ENCODE data around the gene METTL26.
A peak's percentile ranks its signal among the peaks of the same experiment; 100 is the strongest.

METTL26 gene

DNA sequence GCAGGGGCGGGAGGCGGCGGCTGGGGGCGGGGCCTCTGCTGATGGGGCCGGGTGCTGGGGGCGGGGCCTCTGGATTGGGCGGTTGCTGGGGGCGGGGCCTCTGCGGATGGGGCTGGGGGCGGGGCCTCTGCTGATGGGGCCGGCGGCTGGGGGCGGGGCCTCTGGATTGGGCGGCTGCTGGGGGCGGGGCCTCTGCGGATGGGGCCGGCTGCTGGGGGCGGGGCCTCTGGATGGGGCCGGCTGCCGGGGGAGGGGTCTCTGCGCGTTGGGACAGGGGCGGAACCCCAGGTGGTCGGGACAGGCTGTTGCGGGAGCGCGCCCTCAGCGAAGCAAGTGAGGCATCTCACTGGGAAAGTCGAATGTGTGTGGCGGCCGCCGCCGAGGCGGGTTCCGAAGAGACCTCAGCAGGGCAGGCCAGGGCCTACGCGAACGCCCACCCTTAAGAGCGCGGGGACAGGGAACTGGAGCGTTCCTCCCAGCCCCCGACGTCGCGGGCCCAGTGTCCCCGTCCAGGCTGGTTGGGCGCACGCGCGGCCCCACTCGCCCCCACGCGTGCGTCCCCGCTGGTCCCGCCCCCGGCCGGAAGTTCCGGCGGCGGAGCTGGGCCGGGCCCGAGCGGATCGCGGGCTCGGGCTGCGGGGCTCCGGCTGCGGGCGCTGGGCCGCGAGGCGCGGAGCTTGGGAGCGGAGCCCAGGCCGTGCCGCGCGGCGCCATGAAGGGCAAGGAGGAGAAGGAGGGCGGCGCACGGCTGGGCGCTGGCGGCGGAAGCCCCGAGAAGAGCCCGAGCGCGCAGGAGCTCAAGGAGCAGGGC lies 43.9 kb upstream of the METTL26 start, which contains the start of gene STUB1:
Gene STUB1, plus strand, starts transcription at position 597 of the 811 bp plus-strand sequence. Its CDS starts 116 bp downstream, at position 713.
- H3K27ac ChIP-seq (ENCODE audit: low read length) = no peak within 1 kb of the TSS
- no peaks in the 10 kb centered on the region for H3K9me3 ChIP-seq (ENCODE audit: control insufficient read depth in 1 of 2, low read length in 2 of 2)
- no peaks in the 10 kb centered on the region for H3K27me3 ChIP-seq (ENCODE audit: low read depth, low read length)
- peaks cover 7 to 47% of the 10 kb centered on the region in 2 donors for H3K4me1 ChIP-seq (ENCODE audit: control insufficient read depth in 1 of 2, insufficient read depth in 2 of 2, low read length in 2 of 2)
- H3K36me3 ChIP-seq (ENCODE audit: control insufficient read depth in 1 of 2, insufficient read depth in 2 of 2, low read length in 2 of 2) = peaks cover 5 to 17% of the 10 kb centered on the region in 2 donors
- H3K4me3 ChIP-seq (ENCODE audit: low read depth in 1 of 2, low read length in 2 of 2) = peak within 1 kb of the TSS; percentile 68 to 85

DNA sequence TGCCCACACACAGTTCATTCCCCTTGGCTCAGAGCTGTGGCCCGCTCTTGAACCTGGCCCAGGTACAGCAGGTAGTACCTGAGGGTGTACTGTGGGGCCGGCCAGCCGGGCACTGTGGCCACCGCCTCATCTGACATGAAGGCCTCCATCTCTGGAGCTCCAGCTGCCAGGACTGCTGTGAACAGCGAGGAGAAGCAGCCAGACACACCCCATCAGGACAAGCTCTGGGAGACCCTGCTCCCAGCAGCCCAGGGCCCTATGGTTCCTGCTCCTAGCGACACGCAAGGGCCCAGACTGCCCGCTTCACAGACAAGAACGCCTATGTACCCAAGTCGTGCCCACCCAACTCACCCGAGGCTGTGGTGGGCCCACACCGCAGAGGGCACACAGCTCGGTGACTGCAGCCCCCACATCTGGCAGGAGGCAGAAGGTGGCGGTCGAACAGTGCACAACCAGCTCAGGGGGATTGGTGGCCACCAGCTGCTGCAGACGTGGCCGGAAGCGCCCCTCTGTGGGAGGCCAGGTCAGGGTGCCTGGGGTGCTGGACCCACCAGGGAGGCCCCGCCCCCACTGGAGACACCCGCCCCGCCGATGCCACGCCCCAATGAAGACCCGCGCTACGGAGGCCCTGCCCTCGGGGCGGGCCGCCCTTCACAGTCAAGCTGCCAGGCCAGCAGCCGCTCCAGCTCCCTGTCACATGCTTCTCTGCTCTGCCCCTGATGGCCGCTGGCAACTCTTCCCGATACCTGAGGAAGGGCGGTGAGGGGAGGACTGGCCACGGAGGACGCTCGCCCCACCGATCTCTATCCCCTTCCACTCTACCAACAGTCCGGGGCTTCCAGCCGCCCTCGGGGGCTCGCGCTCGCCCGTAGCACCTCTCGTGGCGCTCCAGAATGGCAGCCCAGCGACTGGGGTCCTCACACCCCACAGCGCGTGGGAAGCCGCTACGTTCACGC lies 43.0 kb upstream of the METTL26 start:
- peak overlapping the region; percentile 42 to 85 for H3K4me3 ChIP-seq (ENCODE audit: low read depth in 1 of 2, low read length in 2 of 2)
- H3K27me3 ChIP-seq (ENCODE audit: low read depth, low read length) = no peaks in the 10 kb centered on the region
- no peak overlapping the region for H3K27ac ChIP-seq (ENCODE audit: low read length)
- peaks cover 5 to 17% of the 10 kb centered on the region in 2 donors for H3K36me3 ChIP-seq (ENCODE audit: control insufficient read depth in 1 of 2, insufficient read depth in 2 of 2, low read length in 2 of 2)
- H3K9me3 ChIP-seq (ENCODE audit: control insufficient read depth in 1 of 2, low read length in 2 of 2) = no peaks in the 10 kb centered on the region
- peaks cover 7 to 50% of the 10 kb centered on the region in 2 donors for H3K4me1 ChIP-seq (ENCODE audit: control insufficient read depth in 1 of 2, insufficient read depth in 2 of 2, low read length in 2 of 2)

DNA sequence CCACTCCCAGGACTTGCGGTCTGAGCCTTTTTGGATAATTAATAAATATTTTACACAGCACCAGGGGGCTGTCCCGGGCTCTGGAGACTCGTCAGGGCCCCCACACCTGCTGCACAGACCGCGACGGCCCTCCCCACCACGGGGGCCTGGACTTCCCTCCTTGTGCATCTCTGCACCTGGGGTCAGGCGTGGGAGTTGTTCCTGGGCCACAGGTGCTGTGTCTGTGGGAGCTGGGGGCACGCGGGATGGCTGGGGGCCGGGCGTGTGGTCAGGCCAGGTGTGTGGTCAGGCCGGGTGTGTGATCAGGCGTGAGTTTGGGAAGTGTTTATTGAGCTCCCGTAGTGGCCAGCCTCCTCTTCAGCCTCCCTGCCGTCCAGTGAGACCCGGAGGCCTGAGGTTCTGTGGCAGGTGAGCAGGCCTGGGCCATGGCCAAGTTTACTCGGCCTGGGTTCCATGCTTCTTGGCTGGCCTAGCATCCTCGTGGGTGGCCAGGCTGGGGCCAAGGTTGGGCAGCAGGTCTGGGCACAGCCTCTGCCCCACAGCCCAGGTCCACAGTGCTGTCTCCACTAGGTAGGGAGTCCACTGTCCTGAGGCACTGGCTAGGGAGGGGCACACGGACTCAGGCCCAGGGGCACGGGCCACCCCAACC lies 42.2 kb upstream of the METTL26 start:
- Histone ChIP-seq H3K9me3 (ENCODE audit: control insufficient read depth in 1 of 2, low read length in 2 of 2) (no peaks in the 10 kb centered on the region), H3K27ac (ENCODE audit: low read length) (no peak overlapping the region), H3K4me1 (ENCODE audit: control insufficient read depth in 1 of 2, insufficient read depth in 2 of 2, low read length in 2 of 2) (peaks cover 7 to 44% of the 10 kb centered on the region in 2 donors), H3K27me3 (ENCODE audit: low read depth, low read length) (no peaks in the 10 kb centered on the region), H3K36me3 (ENCODE audit: control insufficient read depth in 1 of 2, insufficient read depth in 2 of 2, low read length in 2 of 2) (peaks cover 5 to 24% of the 10 kb centered on the region in 2 donors), H3K4me3 (ENCODE audit: low read depth in 1 of 2, low read length in 2 of 2) (no peak overlapping the region)

DNA sequence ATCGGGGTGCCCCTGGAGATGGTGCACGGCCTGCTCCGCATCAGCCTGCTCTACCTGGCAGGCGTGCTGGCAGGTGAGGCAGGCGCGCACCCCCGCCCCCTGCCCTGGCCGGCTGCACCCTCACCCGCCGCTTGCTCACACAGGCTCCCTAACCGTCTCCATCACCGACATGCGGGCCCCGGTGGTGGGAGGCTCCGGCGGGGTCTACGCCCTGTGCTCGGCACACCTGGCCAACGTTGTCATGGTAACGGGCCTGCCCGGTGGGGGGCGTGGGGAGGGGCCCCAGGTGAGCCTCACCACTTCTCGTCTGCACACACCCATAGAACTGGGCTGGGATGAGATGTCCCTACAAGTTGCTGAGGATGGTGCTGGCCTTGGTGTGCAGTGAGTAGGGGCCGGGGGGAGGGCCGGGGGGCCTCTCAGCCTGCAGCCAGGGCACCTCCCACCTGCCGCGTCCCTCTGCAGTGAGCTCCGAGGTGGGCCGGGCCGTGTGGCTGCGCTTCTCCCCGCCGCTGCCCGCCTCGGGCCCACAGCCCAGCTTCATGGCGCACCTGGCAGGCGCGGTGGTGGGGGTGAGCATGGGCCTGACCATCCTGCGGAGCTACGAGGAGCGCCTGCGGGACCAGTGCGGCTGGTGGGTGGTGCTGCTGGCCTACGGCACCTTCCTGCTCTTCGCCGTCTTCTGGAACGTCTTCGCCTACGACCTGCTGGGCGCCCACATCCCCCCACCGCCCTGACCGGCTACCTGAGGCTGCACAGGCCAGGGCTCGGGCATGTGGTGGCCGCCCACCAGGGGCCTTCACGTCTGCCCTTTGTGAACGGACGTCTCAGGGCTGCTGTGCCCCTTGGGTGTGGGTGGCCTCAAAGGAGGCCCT lies 41.4 kb upstream of the METTL26 start:
- no peak overlapping the region for H3K27ac ChIP-seq (ENCODE audit: low read length)

DNA sequence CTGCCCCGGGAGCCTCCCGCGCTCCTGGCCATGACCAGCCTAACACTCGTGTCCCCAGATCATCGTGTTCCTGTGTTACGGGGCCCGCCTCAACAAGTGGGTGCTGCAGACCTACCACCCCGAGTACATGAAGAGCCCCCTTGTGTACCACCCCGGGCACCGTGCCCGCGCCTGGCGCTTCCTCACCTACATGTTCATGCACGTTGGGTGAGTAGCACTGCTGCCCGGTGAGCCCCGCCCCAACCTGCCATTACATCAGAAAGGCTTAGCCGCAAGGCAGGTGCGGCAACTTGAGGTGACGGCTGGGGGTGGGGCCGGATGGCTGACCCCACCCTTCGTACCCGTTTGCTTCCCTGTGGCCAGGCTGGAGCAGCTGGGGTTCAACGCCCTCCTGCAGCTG lies 40.8 kb upstream of the METTL26 start:
- no peak overlapping the region for H3K4me3 ChIP-seq (ENCODE audit: low read depth in 1 of 2, low read length in 2 of 2)
- no peaks in the 10 kb centered on the region for H3K9me3 ChIP-seq (ENCODE audit: control insufficient read depth in 1 of 2, low read length in 2 of 2)
- H3K4me1 ChIP-seq (ENCODE audit: control insufficient read depth in 1 of 2, insufficient read depth in 2 of 2, low read length in 2 of 2) = peaks cover 7 to 30% of the 10 kb centered on the region in 2 donors
- H3K27ac ChIP-seq (ENCODE audit: low read length) = no peak overlapping the region
- H3K27me3 ChIP-seq (ENCODE audit: low read depth, low read length) = no peaks in the 10 kb centered on the region
- H3K36me3 ChIP-seq (ENCODE audit: control insufficient read depth in 1 of 2, insufficient read depth in 2 of 2, low read length in 2 of 2) = peaks cover 4 to 27% of the 10 kb centered on the region in 2 donors

More for the DNA sequence above, 41.4 kb upstream of the METTL26 start:
- H3K9me3 ChIP-seq (ENCODE audit: control insufficient read depth in 1 of 2, low read length in 2 of 2) = no peaks in the 10 kb centered on the region
- peaks cover 7 to 37% of the 10 kb centered on the region in 2 donors for H3K4me1 ChIP-seq (ENCODE audit: control insufficient read depth in 1 of 2, insufficient read depth in 2 of 2, low read length in 2 of 2)
- H3K27me3 ChIP-seq (ENCODE audit: low read depth, low read length) = no peaks in the 10 kb centered on the region
- H3K36me3 ChIP-seq (ENCODE audit: control insufficient read depth in 1 of 2, insufficient read depth in 2 of 2, low read length in 2 of 2) = peaks cover 5 to 27% of the 10 kb centered on the region in 2 donors
- no peak overlapping the region for H3K4me3 ChIP-seq (ENCODE audit: low read depth in 1 of 2, low read length in 2 of 2)

GRCh38 chr16:676565-676902 lies 40.4 kb upstream of the METTL26 start:
- H3K9me3 ChIP-seq (ENCODE audit: control insufficient read depth in 1 of 2, low read length in 2 of 2) = no peaks in the 10 kb centered on the region
- H3K4me3 ChIP-seq (ENCODE audit: low read depth in 1 of 2, low read length in 2 of 2) = no peak overlapping the region
- H3K4me1 ChIP-seq (ENCODE audit: control insufficient read depth in 1 of 2, insufficient read depth in 2 of 2, low read length in 2 of 2) = peaks cover 5 to 26% of the 10 kb centered on the region in 2 donors
- no peaks in the 10 kb centered on the region for H3K27me3 ChIP-seq (ENCODE audit: low read depth, low read length)
- no peak overlapping the region for H3K27ac ChIP-seq (ENCODE audit: low read length)
- H3K36me3 ChIP-seq (ENCODE audit: control insufficient read depth in 1 of 2, insufficient read depth in 2 of 2, low read length in 2 of 2) = peaks cover 4 to 27% of the 10 kb centered on the region in 2 donors

DNA sequence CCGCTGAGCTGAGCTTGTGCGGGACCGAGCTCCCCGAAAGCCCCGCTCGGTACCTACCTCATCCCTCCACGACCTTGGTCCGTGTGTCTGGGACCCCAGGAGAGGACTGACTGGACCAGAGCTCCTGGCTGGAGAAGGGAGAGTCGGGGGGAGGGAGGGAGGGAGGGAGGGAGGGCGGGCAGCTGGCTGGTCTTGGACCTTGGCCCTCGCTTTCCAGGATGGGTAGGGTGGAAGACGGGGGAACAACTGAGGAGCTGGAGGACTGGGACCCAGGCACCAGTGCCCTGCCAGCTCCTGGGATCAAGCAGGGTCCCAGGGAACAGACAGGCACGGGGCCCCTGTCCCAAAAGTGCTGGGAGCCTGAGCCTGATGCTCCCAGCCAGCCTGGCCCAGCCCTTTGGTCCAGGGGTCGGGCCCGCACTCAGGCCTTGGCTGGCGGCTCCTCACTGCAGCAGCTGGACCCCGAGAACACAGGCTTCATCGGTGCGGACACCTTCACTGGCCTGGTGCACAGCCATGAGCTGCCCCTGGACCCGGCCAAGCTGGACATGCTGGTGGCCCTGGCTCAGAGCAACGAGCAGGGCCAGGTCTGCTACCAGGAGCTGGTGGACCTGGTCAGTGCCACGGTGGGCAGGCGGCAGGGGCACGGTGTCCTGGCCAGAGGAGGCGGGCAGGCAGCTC lies 39.9 kb upstream of the METTL26 start:
- peaks cover 4 to 30% of the 10 kb centered on the region in 2 donors for H3K36me3 ChIP-seq (ENCODE audit: control insufficient read depth in 1 of 2, insufficient read depth in 2 of 2, low read length in 2 of 2)
- no peaks in the 10 kb centered on the region for H3K9me3 ChIP-seq (ENCODE audit: control insufficient read depth in 1 of 2, low read length in 2 of 2)
- H3K27me3 ChIP-seq (ENCODE audit: low read depth, low read length) = no peaks in the 10 kb centered on the region
- H3K27ac ChIP-seq (ENCODE audit: low read length) = no peak overlapping the region
- peaks cover 0 to 21% of the 10 kb centered on the region in 2 donors for H3K4me1 ChIP-seq (ENCODE audit: control insufficient read depth in 1 of 2, insufficient read depth in 2 of 2, low read length in 2 of 2)
- no peak overlapping the region for H3K4me3 ChIP-seq (ENCODE audit: low read depth in 1 of 2, low read length in 2 of 2)

GRCh38 chr16:674968-675883 lies 39.1 kb upstream of the METTL26 start, which contains the start of gene RHBDL1:
RHBDL1 (plus strand) TSS chr16:675671; CDS start chr16:675791, 120 bp downstream.
- H3K36me3 ChIP-seq (ENCODE audit: control insufficient read depth in 1 of 2, insufficient read depth in 2 of 2, low read length in 2 of 2) = peaks cover 4 to 38% of the 10 kb centered on the region in 2 donors
- H3K27me3 ChIP-seq (ENCODE audit: low read depth, low read length) = no peaks in the 10 kb centered on the region
- peaks cover 0 to 17% of the 10 kb centered on the region in 2 donors for H3K4me1 ChIP-seq (ENCODE audit: control insufficient read depth in 1 of 2, insufficient read depth in 2 of 2, low read length in 2 of 2)
- H3K27ac ChIP-seq (ENCODE audit: low read length) = no peak within 1 kb of the TSS
- H3K4me3 ChIP-seq (ENCODE audit: low read depth in 1 of 2, low read length in 2 of 2) = peak within 1 kb of the TSS in 1 of 2 donors; percentile 52
- H3K9me3 ChIP-seq (ENCODE audit: control insufficient read depth in 1 of 2, low read length in 2 of 2) = no peaks in the 10 kb centered on the region

DNA sequence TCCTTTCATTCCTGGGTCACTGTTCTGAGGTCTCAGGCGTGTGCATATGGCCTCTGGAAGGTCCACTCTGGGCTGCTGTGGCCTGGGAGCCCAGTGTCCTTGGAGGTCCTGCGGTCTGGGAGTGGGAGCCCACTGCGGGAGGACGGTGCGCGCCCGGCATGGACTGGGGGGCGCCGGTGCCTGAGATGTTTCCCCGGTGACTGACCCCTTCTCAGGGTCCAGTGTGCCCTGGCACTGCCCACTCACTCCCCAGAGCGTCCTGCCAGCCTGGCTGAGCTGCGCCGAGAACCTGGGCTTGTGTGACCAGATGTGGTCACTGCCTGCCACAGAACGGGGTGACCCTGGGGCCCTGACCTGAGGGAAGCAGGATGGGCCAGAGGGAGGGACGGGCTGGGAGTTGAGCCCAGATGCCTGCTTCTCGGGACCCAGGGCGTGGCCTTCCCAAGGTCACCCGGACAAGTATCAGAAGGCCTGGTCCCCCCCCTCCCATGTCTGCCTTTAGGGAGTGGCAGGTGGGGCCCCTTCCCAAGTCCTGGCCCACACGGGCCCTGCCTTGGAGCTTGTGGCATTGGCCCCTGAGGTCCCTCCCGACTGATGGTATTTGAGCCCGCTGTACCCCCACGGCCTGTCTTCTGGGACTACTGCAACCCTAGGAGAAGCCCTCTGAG lies 38.2 kb upstream of the METTL26 start:
- Histone ChIP-seq H3K36me3 (ENCODE audit: control insufficient read depth in 1 of 2, insufficient read depth in 2 of 2, low read length in 2 of 2) (peaks cover 4 to 47% of the 10 kb centered on the region in 2 donors), H3K4me3 (ENCODE audit: low read depth in 1 of 2, low read length in 2 of 2) (no peak overlapping the region), H3K9me3 (ENCODE audit: control insufficient read depth in 1 of 2, low read length in 2 of 2) (no peaks in the 10 kb centered on the region), H3K4me1 (ENCODE audit: control insufficient read depth in 1 of 2, insufficient read depth in 2 of 2, low read length in 2 of 2) (peaks cover 0 to 19% of the 10 kb centered on the region in 2 donors), H3K27me3 (ENCODE audit: low read depth, low read length) (no peaks in the 10 kb centered on the region), H3K27ac (ENCODE audit: low read length) (no peak overlapping the region)
